GM06990 (cell line): ENCODE measurements around the gene LHFPL3.

ENCODE experiments used
- DNase-seq: peaks from one replicate; pipeline ENCODE4 v3.0.0-alpha.2; 2011; ENCODE audit not compliant: insufficient read length; ENCODE audit errors: extremely low read depth
- H3K27me3 ChIP-seq: replicated peaks from 2 replicates; pipeline ENCODE4 v1.6.0; 2011; ENCODE audit warnings: low read length; ENCODE audit not compliant: control insufficient read depth, insufficient read depth
- H3K36me3 ChIP-seq: 2 replicates; pipeline ENCODE4 v1.5.1; 2011; ENCODE audit warnings: low read length; ENCODE audit not compliant: control insufficient read depth, insufficient read depth
- H3K4me3 ChIP-seq: replicated peaks from 2 replicates; pipeline ENCODE4 v1.5.1; 2011; ENCODE audit warnings: low read depth, mild to moderate bottlenecking, control low read depth, low read length
- TF ChIP-seq, protein P1 (sequence below): IDR thresholded peaks from 2 replicates; pipeline ENCODE4 v1.5.1; 2011; ENCODE audit warnings: low read length, control low read depth, mild to moderate bottlenecking, inconsistent platforms; ENCODE audit not compliant: insufficient read depth, poor library complexity, severe bottlenecking

Gene LHFPL3

DNA sequence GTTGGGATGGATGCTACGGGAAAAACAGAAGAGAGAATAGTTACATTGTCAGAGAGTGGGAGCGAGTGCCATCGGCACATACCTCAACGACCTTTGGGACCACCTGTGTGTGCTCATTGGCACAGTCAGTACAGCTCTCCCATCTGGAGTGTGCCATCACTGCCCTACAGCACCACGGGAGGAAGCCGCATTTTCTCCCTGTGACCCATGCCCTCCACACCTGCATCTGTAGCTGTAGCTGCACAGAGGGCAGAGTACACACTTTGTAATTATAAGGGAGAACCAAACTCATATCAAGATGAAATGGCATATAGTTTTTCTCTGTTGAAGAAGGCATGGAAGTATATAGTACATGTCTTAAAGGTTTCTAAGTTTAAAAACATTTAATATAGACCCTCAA is 207.4 kb downstream of the LHFPL3 start:
- TF ChIP-seq, protein P1, sequence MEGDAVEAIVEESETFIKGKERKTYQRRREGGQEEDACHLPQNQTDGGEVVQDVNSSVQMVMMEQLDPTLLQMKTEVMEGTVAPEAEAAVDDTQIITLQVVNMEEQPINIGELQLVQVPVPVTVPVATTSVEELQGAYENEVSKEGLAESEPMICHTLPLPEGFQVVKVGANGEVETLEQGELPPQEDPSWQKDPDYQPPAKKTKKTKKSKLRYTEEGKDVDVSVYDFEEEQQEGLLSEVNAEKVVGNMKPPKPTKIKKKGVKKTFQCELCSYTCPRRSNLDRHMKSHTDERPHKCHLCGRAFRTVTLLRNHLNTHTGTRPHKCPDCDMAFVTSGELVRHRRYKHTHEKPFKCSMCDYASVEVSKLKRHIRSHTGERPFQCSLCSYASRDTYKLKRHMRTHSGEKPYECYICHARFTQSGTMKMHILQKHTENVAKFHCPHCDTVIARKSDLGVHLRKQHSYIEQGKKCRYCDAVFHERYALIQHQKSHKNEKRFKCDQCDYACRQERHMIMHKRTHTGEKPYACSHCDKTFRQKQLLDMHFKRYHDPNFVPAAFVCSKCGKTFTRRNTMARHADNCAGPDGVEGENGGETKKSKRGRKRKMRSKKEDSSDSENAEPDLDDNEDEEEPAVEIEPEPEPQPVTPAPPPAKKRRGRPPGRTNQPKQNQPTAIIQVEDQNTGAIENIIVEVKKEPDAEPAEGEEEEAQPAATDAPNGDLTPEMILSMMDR, result no peak
- Histone ChIP-seq H3K36me3 (no peaks in the 10 kb centered on the region), H3K27me3 (no peaks in the 10 kb centered on the region), H3K4me3 (no peak overlapping the region)
- DNase-seq, result no peak

DNA sequence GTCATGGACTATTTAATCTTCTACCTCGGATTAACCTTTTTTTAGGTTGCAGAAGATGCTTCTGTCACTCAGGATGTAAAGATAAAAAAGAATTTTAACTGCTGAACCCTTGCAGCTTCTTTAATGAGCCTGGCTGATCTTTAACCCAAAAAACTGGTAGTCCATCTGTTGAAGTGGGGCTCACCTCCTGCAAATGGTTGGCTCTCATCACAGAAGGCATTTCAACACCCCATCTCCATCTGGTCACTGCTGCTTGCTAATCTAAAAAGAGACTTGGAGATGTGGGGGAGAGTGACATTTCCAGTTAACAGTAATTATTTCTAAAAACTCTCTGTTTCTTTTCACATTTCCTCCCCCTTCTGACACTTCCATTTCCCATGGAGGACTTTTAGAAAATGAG is 208.6 kb downstream of the LHFPL3 start:
- DNase-seq, result no peak
- TF ChIP-seq, protein P1, result no peak

DNA sequence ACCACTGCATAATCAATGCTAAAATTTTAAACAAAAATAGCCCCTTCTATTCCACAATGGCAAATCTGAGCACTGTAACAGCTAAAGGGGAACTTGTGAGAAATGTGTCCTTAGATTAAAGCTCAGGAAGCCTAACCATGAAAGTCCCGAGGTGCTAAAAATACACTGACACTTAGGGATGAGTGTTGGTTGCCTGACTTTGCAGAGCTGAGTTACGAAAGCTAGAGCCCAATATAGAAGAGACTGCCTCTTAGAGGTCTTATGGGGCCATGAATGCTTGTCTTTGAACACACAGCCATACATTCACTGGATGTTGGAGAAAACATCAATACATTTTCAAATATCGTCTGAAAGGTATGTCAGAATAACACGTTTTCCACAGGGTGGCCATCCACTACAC is 209.7 kb downstream of the LHFPL3 start:
- H3K27me3 ChIP-seq, result no peaks in the 10 kb centered on the region
- no peaks in the 10 kb centered on the region for H3K36me3 ChIP-seq
- no peak overlapping the region for H3K4me3 ChIP-seq
- TF ChIP-seq, protein P1, result no peak
- DNase-seq, result no peak

More for the DNA sequence above, 208.6 kb downstream of the LHFPL3 start:
- Histone ChIP-seq H3K4me3 (no peak overlapping the region), H3K27me3 (no peaks in the 10 kb centered on the region), H3K36me3 (no peaks in the 10 kb centered on the region)

DNA sequence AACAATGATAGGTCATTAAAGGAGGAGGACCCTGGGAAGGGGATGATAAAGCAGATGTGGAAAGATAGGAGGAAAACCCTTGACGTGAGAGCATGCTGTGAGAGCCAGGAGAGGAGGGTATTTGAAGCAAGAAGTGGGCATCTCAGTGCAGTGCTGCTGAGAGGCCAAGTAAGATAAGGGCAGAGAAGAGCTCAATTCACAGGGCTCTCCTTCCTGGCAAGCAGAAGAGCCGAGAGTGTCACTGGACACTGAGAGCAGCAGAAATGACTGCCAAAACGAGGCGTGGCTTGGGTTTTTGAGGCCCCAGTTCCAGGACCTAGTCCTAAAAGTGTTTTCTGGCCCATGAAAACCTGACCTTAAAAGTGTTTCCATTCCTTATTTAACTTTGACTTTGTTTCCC is 213.5 kb downstream of the LHFPL3 start:
- no peaks in the 10 kb centered on the region for H3K27me3 ChIP-seq
- TF ChIP-seq, protein P1, result no peak
- DNase-seq, result no peak
- no peak overlapping the region for H3K4me3 ChIP-seq
- no peaks in the 10 kb centered on the region for H3K36me3 ChIP-seq

DNA sequence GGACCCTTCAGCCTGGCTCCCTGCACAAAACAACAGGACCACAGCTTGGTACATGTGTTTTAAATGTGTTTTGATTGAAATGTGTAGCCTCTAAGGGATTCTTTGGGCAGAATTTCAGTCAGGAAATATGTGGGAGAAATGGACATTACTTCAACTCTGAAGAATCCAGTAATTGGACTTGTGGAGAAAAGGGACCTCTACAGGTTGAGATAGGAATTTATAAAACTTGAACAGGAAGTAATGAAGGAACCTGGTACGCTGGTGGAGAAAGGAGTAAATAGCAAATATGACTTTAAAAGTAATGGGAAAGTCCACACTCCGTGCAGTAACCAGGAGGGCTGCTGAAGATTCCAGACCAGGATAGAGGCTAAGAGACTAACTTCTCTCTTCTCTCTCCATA is 220.5 kb downstream of the LHFPL3 start:
- Histone ChIP-seq H3K27me3 (no peaks in the 10 kb centered on the region), H3K36me3 (no peaks in the 10 kb centered on the region), H3K4me3 (no peak overlapping the region)
- DNase-seq, result no peak
- TF ChIP-seq, protein P1, result no peak

DNA sequence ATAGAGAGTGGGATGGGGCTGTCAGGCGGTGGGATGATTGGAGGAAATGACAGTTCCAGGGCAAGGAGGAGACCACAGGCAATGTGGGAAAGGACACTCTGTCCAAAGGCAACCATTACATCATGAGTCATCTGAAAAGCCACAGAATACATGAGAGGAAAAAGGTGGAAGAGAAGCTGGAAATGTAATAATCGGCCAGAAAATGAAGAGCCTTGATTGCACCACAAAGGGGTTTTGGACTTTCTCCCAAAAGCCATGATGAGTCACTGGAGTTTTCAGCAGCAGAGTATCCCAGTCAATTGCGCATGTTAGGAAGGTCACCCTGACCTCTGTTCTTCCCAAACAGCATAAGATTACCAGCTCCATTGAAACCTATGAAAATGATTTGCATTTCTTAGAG is 222.0 kb downstream of the LHFPL3 start:
- no peaks in the 10 kb centered on the region for H3K36me3 ChIP-seq
- H3K27me3 ChIP-seq, result no peaks in the 10 kb centered on the region
- TF ChIP-seq, protein P1, result no peak
- no peak overlapping the region for H3K4me3 ChIP-seq
- DNase-seq, result no peak
